ENCODE data around the gene LGMN.
"Not testable (repeated sequence)": the region's sequence is repeated elsewhere in the genome, so short reads cannot be mapped to it uniquely, and the experiment has no call there.

LGMN gene

DNA sequence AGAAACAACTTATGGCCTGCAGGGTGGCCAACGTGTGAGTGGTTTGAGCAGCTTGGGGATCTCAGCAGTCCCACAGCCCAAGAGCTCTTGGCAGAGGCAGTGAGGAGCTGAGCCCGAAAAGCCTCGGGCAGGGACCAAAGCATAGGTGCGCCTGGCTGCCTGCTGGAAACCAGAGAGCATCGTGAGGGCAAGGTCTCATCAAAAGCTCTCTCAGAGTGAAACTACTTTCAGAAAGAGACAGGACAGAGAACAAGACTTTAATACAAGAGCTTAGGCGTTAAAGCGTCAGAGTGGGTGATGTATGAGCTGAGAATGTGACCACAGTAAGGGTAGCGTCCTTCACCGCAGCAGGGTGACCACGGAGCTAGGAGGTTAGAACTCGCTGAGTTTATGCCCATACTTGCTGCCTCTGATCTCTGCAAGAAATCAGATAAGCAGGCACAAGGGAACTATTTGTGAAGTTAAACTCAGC, 30.8 kb downstream of the LGMN start:
- Histone ChIP-seq H3K14ac (ENCODE audit: low read length in 2 of 2) (no peak overlapping the region), H3K79me1 (replicated peaks; ENCODE audit: low read length, poor library complexity, severe bottlenecking) (peaks cover 7% of the 10 kb centered on the region), H3K23ac (ENCODE audit: low read length in 2 of 2) (no peak overlapping the region), H3K9ac (ENCODE audit: low read length) (peak overlapping the region; percentile 50), H2BK12ac (ENCODE audit: low read length in 2 of 2) (no peak overlapping the region), H2AK5ac (ENCODE audit: low read length, severe bottlenecking) (no peak overlapping the region), H2AFZ (ENCODE audit: low read depth, low read length) (no peak overlapping the region), H2BK5ac (ENCODE audit: low read depth, low read length, poor library complexity, severe bottlenecking) (no peak overlapping the region), H3K36me3 (ENCODE audit: control insufficient read depth in 1 of 2, insufficient read depth in 2 of 2, low read depth in 1 of 2, low read length in 2 of 2) (peaks cover 3 to 9% of the 10 kb centered on the region in 2 experiments), H2BK120ac (ENCODE audit: low read depth, low read length) (no peak overlapping the region), H3K27ac (ENCODE audit: low read length, poor library complexity, severe bottlenecking) (no peak overlapping the region), H3K27me3 (ENCODE audit: control insufficient read depth in 1 of 2, insufficient read depth in 1 of 2, low read length in 2 of 2) (no peaks in the 10 kb centered on the region), H3K18ac (ENCODE audit: low read depth in 1 of 2, low read length in 2 of 2) (peak overlapping the region in 1 of 2 experiments; percentile 57), H4K91ac (ENCODE audit: low read length) (no peak overlapping the region), H3K4me2 (ENCODE audit: low read length, poor library complexity, severe bottlenecking) (no peak overlapping the region), H2BK15ac (ENCODE audit: low read depth, poor library complexity, severe bottlenecking) (no peak overlapping the region), H3K4me3 (ENCODE audit: insufficient read depth in 1 of 2, low read depth in 1 of 2, low read length in 2 of 2) (peak overlapping the region in 1 of 2 experiments; percentile 41), H3K4me1 (ENCODE audit: control insufficient read depth, insufficient read depth, low read depth, low read length) (no peaks in the 10 kb centered on the region), H3K9me3 (ENCODE audit: control insufficient read depth, low read length) (no peaks in the 10 kb centered on the region), H4K8ac (ENCODE audit: low read length) (peak overlapping the region; percentile 61), H3K4ac (ENCODE audit: low read depth in 1 of 2, low read length in 2 of 2) (no peak overlapping the region)
- 70% methylated on average over 11 of the region's 11 CpGs for WGBS
- peak; percentile 41 for DNase-seq

- no peak overlapping the region for H3K4me2 ChIP-seq (ENCODE audit: low read length, poor library complexity, severe bottlenecking)
- H2BK15ac ChIP-seq (ENCODE audit: low read depth, poor library complexity, severe bottlenecking), result no peak overlapping the region
- no peak overlapping the region for H3K4ac ChIP-seq (ENCODE audit: low read depth in 1 of 2, low read length in 2 of 2)
- WGBS, result 98% methylated on average over 10 of the region's 10 CpGs
- no peak overlapping the region for H4K8ac ChIP-seq (ENCODE audit: low read length)
- H2BK120ac ChIP-seq (ENCODE audit: low read depth, low read length), result no peak overlapping the region
- H3K36me3 ChIP-seq (ENCODE audit: control insufficient read depth in 1 of 2, insufficient read depth in 2 of 2, low read depth in 1 of 2, low read length in 2 of 2), result peaks cover 9 to 15% of the 10 kb centered on the region in 2 experiments
- no peak overlapping the region for H3K23ac ChIP-seq (ENCODE audit: low read length in 2 of 2)
- no peak overlapping the region for H3K4me3 ChIP-seq (ENCODE audit: insufficient read depth in 1 of 2, low read depth in 1 of 2, low read length in 2 of 2)
- no peaks in the 10 kb centered on the region for H3K9me3 ChIP-seq (ENCODE audit: control insufficient read depth, low read length)
- no peak overlapping the region for H3K9ac ChIP-seq (ENCODE audit: low read length)
- no peak overlapping the region for H2AFZ ChIP-seq (ENCODE audit: low read depth, low read length)
- DNase-seq, result no peak
- H3K27me3 ChIP-seq (ENCODE audit: control insufficient read depth in 1 of 2, insufficient read depth in 1 of 2, low read length in 2 of 2), result no peaks in the 10 kb centered on the region
- H2BK12ac ChIP-seq (ENCODE audit: low read length in 2 of 2), result no peak overlapping the region
- H3K18ac ChIP-seq (ENCODE audit: low read depth in 1 of 2, low read length in 2 of 2), result no peak overlapping the region
- no peak overlapping the region for H2BK5ac ChIP-seq (ENCODE audit: low read depth, low read length, poor library complexity, severe bottlenecking)
- no peaks in the 10 kb centered on the region for H3K4me1 ChIP-seq (ENCODE audit: control insufficient read depth, insufficient read depth, low read depth, low read length)
- H3K14ac ChIP-seq (ENCODE audit: low read length in 2 of 2), result no peak overlapping the region
- H3K79me1 ChIP-seq (replicated peaks; ENCODE audit: low read length, poor library complexity, severe bottlenecking), result peaks cover 6% of the 10 kb centered on the region
- H4K91ac ChIP-seq (ENCODE audit: low read length), result no peak overlapping the region
- H2AK5ac ChIP-seq (ENCODE audit: low read length, severe bottlenecking), result no peak overlapping the region
- H3K27ac ChIP-seq (ENCODE audit: low read length, poor library complexity, severe bottlenecking), result no peak overlapping the region
These were observed 32.3 kb downstream of the LGMN start for GRCh38 chr14:92716131-92716530.

DNA sequence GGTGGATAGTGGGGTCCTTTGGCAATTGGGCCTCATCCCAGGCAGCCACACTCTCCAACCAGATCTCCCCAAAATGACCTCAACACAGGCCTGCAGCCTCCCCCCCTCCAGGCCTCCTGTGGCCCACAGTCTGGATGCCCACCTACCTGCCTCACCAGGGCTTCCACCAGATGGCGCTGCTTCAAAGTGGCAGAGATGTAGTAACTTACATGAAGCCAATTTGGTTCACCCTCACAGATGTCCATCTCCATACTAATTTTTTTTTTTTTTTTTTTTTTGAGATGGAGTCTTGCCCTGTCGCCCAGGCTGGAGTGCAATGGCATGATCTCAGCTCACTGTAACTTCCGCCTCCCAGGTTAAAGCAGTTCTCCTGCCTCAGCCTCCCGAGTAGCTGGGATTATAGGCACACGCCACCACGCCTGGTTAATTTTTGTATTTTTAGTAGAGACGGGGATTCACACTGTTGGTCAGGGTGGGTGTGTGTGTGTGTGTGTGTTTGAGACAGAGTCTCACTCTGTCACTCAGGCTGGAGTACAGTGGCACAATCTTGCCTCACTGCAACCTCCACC, 33.6 kb downstream of the LGMN start:
- not testable (repeated sequence) for H3K4me1 ChIP-seq (ENCODE audit: control insufficient read depth, insufficient read depth, low read depth, low read length); H2BK5ac ChIP-seq (ENCODE audit: low read depth, low read length, poor library complexity, severe bottlenecking); H3K27ac ChIP-seq (ENCODE audit: low read length, poor library complexity, severe bottlenecking); H2AFZ ChIP-seq (ENCODE audit: low read depth, low read length); H3K4me2 ChIP-seq (ENCODE audit: low read length, poor library complexity, severe bottlenecking); H2BK15ac ChIP-seq (ENCODE audit: low read depth, poor library complexity, severe bottlenecking); H4K8ac ChIP-seq (ENCODE audit: low read length); H3K9ac ChIP-seq (ENCODE audit: low read length); H3K14ac ChIP-seq (ENCODE audit: low read length in 2 of 2); H3K4ac ChIP-seq (ENCODE audit: low read depth in 1 of 2, low read length in 2 of 2); H3K18ac ChIP-seq (ENCODE audit: low read depth in 1 of 2, low read length in 2 of 2); H2BK12ac ChIP-seq (ENCODE audit: low read length in 2 of 2); H4K91ac ChIP-seq (ENCODE audit: low read length); H3K23ac ChIP-seq (ENCODE audit: low read length in 2 of 2); H2AK5ac ChIP-seq (ENCODE audit: low read length, severe bottlenecking); H2BK120ac ChIP-seq (ENCODE audit: low read depth, low read length); H3K9me3 ChIP-seq (ENCODE audit: control insufficient read depth, low read length); H3K79me1 ChIP-seq (replicated peaks; ENCODE audit: low read length, poor library complexity, severe bottlenecking); H3K4me3 ChIP-seq (ENCODE audit: insufficient read depth in 1 of 2, low read depth in 1 of 2, low read length in 2 of 2); H3K27me3 ChIP-seq (ENCODE audit: control insufficient read depth in 1 of 2, insufficient read depth in 1 of 2, low read length in 2 of 2)
- WGBS, result 81% methylated on average over 7 of the region's 7 CpGs
- peak; percentile 71 for DNase-seq
- peaks cover 19 to 21% of the 10 kb centered on the region in 2 experiments for H3K36me3 ChIP-seq (ENCODE audit: control insufficient read depth in 1 of 2, insufficient read depth in 2 of 2, low read depth in 1 of 2, low read length in 2 of 2)

DNA sequence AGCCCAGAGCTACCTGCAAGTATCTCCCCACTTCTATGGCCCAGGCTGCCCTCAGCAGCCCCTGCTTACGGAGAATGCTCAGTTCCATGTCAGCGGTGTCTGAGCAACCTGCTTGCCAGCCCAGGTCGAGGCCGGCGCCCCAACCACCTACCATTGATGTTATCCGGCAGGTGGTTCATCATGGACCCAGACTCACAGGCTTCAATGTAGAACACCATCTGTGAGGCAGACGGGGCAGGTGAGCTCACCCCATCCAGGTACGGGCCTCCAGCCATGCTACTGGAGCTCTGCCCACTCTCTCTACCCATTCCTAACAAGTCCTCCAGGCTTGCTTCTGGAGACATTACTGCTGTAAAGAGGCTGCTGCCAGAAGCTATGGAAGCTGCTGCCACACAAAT, 35.8 kb downstream of the LGMN start:
- Histone ChIP-seq H4K91ac (ENCODE audit: low read length) (no peak overlapping the region), H4K8ac (ENCODE audit: low read length) (no peak overlapping the region), H2BK12ac (ENCODE audit: low read length in 2 of 2) (no peak overlapping the region), H3K4me3 (ENCODE audit: insufficient read depth in 1 of 2, low read depth in 1 of 2, low read length in 2 of 2) (no peak overlapping the region), H3K27me3 (ENCODE audit: control insufficient read depth in 1 of 2, insufficient read depth in 1 of 2, low read length in 2 of 2) (no peaks in the 10 kb centered on the region), H3K4me2 (ENCODE audit: low read length, poor library complexity, severe bottlenecking) (no peak overlapping the region), H3K9ac (ENCODE audit: low read length) (no peak overlapping the region), H3K23ac (ENCODE audit: low read length in 2 of 2) (no peak overlapping the region), H2BK15ac (ENCODE audit: low read depth, poor library complexity, severe bottlenecking) (no peak overlapping the region), H3K27ac (ENCODE audit: low read length, poor library complexity, severe bottlenecking) (no peak overlapping the region), H3K79me1 (replicated peaks; ENCODE audit: low read length, poor library complexity, severe bottlenecking) (no peaks in the 10 kb centered on the region), H2AFZ (ENCODE audit: low read depth, low read length) (no peak overlapping the region), H3K4me1 (ENCODE audit: control insufficient read depth, insufficient read depth, low read depth, low read length) (peaks cover 2% of the 10 kb centered on the region), H2AK5ac (ENCODE audit: low read length, severe bottlenecking) (no peak overlapping the region), H3K14ac (ENCODE audit: low read length in 2 of 2) (no peak overlapping the region), H3K18ac (ENCODE audit: low read depth in 1 of 2, low read length in 2 of 2) (no peak overlapping the region), H2BK5ac (ENCODE audit: low read depth, low read length, poor library complexity, severe bottlenecking) (no peak overlapping the region), H3K4ac (ENCODE audit: low read depth in 1 of 2, low read length in 2 of 2) (no peak overlapping the region), H2BK120ac (ENCODE audit: low read depth, low read length) (no peak overlapping the region), H3K36me3 (ENCODE audit: control insufficient read depth in 1 of 2, insufficient read depth in 2 of 2, low read depth in 1 of 2, low read length in 2 of 2) (peaks cover 19 to 26% of the 10 kb centered on the region in 2 experiments), H3K9me3 (ENCODE audit: control insufficient read depth, low read length) (no peaks in the 10 kb centered on the region)
- no peak for DNase-seq
- 97% methylated on average over 8 of the region's 8 CpGs for WGBS

Measured in mesenchymal stem cell (in vitro differentiated cells and primary cell).